Stimulated activated effector memory CD8-positive, alpha-beta T cell treated with anti-CD3 and anti-CD28 coated beads, Interleukin-12 subunit alpha, Interleukin-12 subunit beta, amount 100 ng/mL, for 72 hours (primary cell): ENCODE results near the gene SCAF8.
"Not testable (repeated sequence)": the region's sequence is repeated elsewhere in the genome, so short reads cannot be mapped to it uniquely, and the experiment has no call there.

Source experiments
- ATAC-seq: fragments of 150-1000 bp; cut with Tn5 transposase; 2 replicates; pipeline ENCODE4 v1.10.0; 2021
- DNase-seq, 2 donors: peaks; one replicate each; pipeline ENCODE4 v3.0.0; 2021 to 2022; ENCODE audit warnings: low spot score in 2 of 2
- H3K27ac Mint-ChIP-seq: one replicate; pipeline ENCODE4 v1.8.0; 2022; ENCODE audit warnings: mild to moderate bottlenecking, mixed read lengths
- H3K36me3 Mint-ChIP-seq: one replicate; pipeline ENCODE4 v1.8.0; 2022; ENCODE audit warnings: mild to moderate bottlenecking, mixed read lengths
- H3K4me1 Mint-ChIP-seq: one replicate; pipeline ENCODE4 v1.8.0; 2022; ENCODE audit warnings: mixed read lengths
- H3K4me3 Mint-ChIP-seq: one replicate; pipeline ENCODE4 v1.8.0; 2022; ENCODE audit warnings: mild to moderate bottlenecking, mixed read lengths
- H3K9me3 Mint-ChIP-seq: one replicate; pipeline ENCODE4 v1.8.0; 2022; ENCODE audit warnings: mixed read lengths

SCAF8 gene, protein sequence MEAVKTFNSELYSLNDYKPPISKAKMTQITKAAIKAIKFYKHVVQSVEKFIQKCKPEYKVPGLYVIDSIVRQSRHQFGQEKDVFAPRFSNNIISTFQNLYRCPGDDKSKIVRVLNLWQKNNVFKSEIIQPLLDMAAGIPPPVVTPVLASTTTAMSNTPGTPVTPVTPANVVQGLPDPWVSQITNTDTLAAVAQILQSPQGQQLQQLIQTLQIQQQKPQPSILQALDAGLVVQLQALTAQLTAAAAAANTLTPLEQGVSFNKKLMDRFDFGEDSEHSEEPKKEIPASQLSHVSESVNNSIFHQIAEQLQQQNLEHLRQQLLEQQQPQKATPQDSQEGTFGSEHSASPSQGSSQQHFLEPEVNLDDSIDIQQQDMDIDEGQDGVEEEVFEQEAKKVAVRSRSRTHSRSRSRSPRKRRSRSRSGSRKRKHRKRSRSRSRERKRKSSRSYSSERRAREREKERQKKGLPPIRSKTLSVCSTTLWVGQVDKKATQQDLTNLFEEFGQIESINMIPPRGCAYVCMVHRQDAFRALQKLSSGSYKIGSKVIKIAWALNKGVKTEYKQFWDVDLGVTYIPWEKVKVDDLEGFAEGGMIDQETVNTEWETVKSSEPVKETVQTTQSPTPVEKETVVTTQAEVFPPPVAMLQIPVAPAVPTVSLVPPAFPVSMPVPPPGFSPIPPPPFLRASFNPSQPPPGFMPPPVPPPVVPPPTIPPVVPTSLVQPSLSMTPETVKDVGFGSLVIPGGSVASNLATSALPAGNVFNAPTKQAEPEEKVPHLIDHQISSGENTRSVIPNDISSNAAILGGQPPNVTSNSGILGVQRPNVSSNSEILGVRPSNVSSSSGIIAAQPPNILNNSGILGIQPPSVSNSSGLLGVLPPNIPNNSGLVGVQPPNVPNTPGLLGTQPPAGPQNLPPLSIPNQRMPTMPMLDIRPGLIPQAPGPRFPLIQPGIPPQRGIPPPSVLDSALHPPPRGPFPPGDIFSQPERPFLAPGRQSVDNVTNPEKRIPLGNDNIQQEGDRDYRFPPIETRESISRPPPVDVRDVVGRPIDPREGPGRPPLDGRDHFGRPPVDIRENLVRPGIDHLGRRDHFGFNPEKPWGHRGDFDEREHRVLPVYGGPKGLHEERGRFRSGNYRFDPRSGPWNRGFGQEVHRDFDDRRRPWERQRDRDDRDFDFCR (N-terminal part only)

DNA sequence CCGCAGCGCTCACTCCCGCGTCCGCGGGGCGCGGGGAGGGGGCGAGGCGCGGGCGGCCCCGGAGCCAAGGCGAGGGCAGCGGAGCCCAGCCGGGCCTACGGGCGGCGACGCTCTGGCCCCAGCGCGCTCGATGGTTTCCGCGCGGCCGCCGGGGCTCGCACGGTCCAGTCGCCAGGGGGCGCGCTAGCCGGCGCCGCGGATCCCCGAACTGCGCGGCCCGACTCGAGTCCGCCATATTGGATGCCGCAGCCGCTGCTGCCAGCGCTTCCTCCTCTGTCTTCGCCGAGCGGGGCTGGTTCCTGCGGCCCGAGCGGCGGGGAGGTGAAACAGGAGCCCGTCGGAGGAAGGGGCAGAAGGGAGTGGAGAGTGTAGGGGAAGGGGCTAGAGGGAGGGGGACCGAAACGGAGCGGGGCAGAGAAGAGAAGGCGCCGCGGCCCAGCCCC lies at the start of gene SCAF8:
TSS of gene SCAF8 (plus strand) at position 234 of the 443 bp plus-strand sequence. CDS start 485 bp downstream, outside the sequence.
- ATAC-seq, result peak; percentile 84
- Mint-ChIP-seq H3K9me3 (no peaks in the 10 kb centered on the region), H3K4me1 (peaks cover 23% of the 10 kb centered on the region), H3K4me3 (peak within 1 kb of the TSS; percentile 84), H3K27ac (peak within 1 kb of the TSS; percentile 97), H3K36me3 (peaks cover 47% of the 10 kb centered on the region)
- peak; percentile 95 to 96 for DNase-seq

DNA sequence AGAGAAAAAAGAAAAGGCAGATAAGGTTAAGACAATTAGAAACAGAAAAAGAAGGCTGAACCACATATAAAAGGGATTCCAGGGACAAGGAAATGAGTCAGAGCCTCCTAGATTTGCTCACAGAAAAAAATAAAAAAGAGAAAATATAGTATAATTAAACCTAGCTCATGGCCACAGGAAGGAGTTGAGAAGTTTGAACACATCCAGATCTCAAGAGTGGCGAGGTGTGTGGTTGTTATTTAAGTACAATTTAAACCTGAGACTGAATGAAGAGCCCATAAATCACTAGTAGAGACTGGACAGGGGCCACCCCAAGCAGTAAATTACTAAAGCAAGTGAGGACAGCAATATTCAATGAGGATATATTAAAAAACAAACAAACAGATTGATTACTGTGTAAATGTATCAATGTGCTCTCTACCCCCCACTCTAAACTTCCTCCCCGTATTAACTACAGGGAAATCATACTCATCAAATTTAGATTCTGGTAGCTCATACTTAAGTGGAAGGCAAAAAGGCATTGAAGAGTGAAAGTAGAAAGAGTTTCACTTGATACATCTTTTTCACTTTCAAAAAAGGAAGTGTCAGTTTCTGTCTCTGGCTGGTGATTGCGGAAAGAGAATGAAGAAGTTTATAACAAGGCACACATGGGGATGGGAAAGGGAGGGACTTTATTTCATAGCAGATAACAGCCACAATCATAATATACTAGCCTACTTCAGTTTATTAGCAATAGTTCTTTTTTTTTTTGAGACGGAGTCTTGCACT lies 49.3 kb upstream of the SCAF8 start:
- Mint-ChIP-seq H3K4me1 (peaks cover 14% of the 10 kb centered on the region), H3K4me3 (no peak overlapping the region), H3K9me3 (no peaks in the 10 kb centered on the region), H3K36me3 (no peaks in the 10 kb centered on the region), H3K27ac (no peak overlapping the region)
- DNase-seq, result peak in 1 of 2 donors; percentile 26
- ATAC-seq, result peak; percentile 40

DNA sequence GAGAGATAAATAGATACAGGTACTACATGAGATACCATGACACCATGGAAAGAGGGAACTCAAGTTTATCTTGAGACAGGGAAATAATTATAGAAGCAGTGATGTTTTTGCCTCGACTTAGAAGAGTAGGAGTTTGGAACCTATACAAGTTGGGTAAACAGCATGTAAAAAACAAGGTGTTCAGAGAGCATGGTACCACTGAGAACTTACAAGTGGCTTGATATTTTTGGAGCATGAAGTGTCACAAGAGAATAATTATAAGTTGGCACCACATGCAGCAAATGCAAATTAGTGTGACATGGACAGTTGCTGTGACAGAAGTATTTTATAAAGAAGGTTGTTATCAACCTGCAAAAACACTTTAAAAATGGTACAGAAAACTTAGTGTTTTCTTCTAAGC lies 47.1 kb upstream of the SCAF8 start:
- no peak for DNase-seq
- Mint-ChIP-seq H3K4me3 (no peak overlapping the region), H3K4me1 (peaks cover 14% of the 10 kb centered on the region), H3K27ac (no peak overlapping the region), H3K36me3 (no peaks in the 10 kb centered on the region), H3K9me3 (no peaks in the 10 kb centered on the region)
- no peak for ATAC-seq

DNA sequence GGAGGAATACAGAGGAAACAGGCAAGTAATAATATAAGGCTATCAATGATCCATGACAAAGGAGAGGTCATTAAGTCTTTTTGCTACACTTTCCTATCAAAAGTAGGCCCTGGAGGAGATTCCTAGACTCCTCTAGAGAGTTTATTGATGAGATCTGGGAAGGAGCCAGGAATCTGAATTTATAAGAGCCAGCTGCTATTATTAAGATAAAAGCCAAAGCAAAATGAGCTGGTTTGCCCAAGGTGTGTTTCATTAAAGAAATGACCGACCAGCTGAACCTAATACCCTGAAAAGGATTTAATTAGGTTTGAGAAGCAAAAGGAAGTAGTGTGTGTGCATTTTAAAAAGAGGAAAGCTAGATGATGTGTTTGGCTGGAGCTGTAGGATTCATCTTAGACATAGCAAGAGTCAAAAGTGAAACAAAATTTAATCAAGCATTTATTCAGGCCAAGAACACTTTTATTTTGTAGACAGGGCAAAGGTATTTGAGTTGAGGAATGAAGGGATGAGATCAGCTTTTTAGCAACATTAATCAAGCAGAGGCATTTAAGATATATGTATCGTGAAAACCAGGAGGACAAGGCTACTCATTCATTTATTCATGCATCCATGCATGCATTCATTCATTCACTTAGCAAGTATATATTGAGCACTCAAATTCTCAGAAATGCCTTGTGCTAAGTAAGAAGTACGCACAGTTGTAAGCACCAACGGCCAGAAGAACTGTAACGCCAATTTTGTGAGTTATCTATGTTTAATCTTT lies 43.5 kb upstream of the SCAF8 start:
- DNase-seq, result no peak
- no peaks in the 10 kb centered on the region for H3K9me3 Mint-ChIP-seq
- H3K36me3 Mint-ChIP-seq, result no peaks in the 10 kb centered on the region
- no peak for ATAC-seq
- H3K4me1 Mint-ChIP-seq, result no peaks in the 10 kb centered on the region
- no peak overlapping the region for H3K4me3 Mint-ChIP-seq
- H3K27ac Mint-ChIP-seq, result no peak overlapping the region

DNA sequence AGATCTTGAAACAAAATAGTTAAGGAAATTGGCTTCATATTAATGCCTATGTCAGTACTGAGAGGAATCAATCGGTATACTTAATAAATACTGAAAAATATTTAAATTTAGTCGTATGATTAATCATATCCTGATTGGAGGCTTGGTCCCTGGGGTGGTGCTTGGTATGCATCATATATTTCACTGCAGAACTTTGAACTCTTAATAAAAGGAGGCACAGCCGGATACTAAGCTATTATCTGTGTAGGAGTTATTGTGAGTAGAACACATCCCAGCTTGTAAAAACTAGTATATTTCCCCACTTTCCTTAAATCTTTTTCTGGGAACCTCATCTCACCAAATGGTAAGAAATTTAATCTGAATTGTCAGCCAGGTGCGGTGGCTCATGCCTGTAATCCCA lies 42.4 kb upstream of the SCAF8 start:
- Mint-ChIP-seq H3K36me3 (no peaks in the 10 kb centered on the region), H3K4me1 (no peaks in the 10 kb centered on the region), H3K4me3 (no peak overlapping the region), H3K27ac (no peak overlapping the region), H3K9me3 (no peaks in the 10 kb centered on the region)
- no peak for DNase-seq
- ATAC-seq, result no peak

DNA sequence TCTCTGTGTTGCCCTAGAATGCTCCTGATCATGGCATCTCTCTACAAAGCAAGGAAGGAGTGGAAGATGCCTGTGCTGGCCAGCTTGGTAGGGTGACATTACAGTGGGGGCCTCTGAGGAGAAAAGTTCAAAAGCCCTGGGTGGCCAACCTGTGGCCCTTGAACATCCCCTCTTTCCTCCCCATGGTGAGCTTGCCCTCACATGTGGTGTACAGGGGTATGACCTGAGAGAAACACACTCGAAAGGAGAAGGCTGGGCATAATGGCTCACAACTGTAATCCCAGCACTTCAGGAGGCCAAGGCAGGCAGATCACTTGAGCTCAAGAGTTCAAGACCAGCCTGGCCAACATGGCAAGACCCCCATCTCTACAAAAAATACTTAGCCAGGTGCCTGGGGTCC lies 36.6 kb upstream of the SCAF8 start:
- H3K4me1 Mint-ChIP-seq, result no peaks in the 10 kb centered on the region
- H3K27ac Mint-ChIP-seq, result no peak overlapping the region
- DNase-seq (no peak), ATAC-seq (no peak)
- H3K9me3 Mint-ChIP-seq, result no peaks in the 10 kb centered on the region
- no peaks in the 10 kb centered on the region for H3K36me3 Mint-ChIP-seq
- H3K4me3 Mint-ChIP-seq, result no peak overlapping the region

DNA sequence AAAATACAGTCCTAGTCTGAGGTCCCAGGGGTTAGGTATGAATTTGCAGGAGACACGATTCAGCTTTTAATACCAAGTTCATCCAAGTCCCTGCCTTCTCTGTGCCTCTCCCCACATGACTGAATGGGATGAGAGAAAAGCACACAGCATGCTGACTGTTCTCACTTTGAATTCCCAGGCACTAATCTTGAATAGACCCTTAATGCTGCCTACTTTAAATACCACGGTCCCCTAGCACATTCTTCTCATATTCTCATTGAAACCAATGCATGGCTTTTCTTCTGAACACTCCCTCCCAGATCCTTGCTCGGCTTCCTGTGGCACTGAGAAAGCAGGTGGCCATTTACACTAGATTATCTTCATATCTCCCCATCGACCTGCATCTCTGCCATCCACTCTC lies 30.1 kb upstream of the SCAF8 start:
- no peak for ATAC-seq
- no peaks in the 10 kb centered on the region for H3K4me1 Mint-ChIP-seq
- H3K36me3 Mint-ChIP-seq, result no peaks in the 10 kb centered on the region
- no peak overlapping the region for H3K27ac Mint-ChIP-seq
- H3K9me3 Mint-ChIP-seq, result no peaks in the 10 kb centered on the region
- no peak for DNase-seq
- H3K4me3 Mint-ChIP-seq, result no peak overlapping the region

DNA sequence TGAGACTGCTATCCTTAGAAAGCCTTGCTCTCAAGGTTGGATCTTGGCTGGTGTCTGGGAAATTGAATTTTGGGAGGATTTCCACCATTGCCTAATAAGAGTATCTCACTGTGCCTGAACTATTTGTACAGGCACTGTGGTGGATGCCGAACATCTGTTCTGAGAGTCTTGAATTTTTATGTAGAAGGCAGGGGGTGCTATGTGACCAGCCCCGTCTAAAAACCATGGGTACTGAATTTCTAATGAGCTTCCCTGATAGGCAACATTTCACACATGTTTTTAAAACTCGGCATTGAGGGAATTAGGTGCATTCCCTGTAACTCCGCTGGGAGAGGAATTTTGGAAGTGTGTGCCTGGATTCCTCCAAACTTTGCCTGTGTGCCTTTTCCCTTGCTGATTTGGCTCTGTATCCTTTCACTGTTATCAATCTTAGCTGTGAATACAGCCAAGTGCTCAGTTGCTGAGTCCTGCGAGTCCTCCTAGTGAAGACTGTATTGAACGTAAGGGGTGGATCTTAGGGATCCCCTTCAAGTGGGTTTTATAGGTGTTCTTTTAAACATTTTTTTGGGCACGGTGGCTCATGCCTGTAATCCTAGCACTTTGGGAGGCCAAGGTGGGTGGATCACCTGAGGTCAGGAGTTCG lies 27.6 kb upstream of the SCAF8 start:
- no peak overlapping the region for H3K27ac Mint-ChIP-seq
- no peak for ATAC-seq

DNA sequence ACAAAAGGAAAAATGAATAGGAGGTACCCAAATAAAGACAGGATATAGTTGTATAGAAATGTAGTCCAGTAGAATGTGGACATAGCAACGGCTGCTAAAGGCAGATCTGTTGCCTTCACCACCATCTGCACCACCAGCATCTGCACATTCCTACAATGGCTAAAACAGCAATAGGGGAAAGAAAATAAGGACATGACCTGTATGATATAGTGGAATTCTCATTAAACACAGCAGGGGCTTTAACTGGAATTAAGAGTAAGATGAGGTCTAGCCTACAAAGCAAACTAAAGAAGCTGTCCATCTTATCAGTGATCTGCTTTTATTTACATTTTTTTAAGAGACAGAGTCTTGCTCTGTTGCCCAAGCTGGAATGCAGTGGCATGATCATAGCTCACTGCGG lies 26.8 kb upstream of the SCAF8 start:
- DNase-seq, result no peak
- H3K4me3 Mint-ChIP-seq, result no peak overlapping the region

More for the DNA sequence above, 27.6 kb upstream of the SCAF8 start:
- Mint-ChIP-seq H3K36me3 (no peaks in the 10 kb centered on the region), H3K4me1 (no peaks in the 10 kb centered on the region), H3K9me3 (no peaks in the 10 kb centered on the region), H3K4me3 (no peak overlapping the region)
- no peak for DNase-seq

DNA sequence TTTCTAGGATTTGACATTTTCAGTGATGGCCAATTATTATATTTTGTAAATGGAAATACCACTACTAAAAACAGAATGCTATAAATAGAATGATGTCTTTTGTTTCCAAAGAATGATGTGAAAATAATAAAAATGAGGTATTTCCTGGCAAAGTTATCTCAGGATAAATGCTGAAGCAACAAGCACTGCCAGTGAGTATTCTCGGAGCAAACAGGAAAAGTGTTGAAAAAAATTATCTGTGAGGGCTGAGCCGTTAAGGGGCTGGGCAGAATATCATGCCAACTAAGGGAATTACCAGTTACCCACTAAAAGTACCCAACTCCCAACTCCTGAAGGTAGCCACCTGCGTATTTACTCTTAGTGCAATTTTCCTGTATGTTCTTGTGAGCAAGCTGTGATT lies 23.6 kb upstream of the SCAF8 start:
- Mint-ChIP-seq H3K4me1 (no peaks in the 10 kb centered on the region), H3K9me3 (no peaks in the 10 kb centered on the region), H3K27ac (no peak overlapping the region), H3K36me3 (no peaks in the 10 kb centered on the region), H3K4me3 (no peak overlapping the region)
- DNase-seq, result no peak
- no peak for ATAC-seq

More for the DNA sequence above, 26.8 kb upstream of the SCAF8 start:
- Mint-ChIP-seq H3K9me3 (no peaks in the 10 kb centered on the region), H3K36me3 (no peaks in the 10 kb centered on the region), H3K27ac (no peak overlapping the region), H3K4me1 (no peaks in the 10 kb centered on the region)
- ATAC-seq, result no peak

DNA sequence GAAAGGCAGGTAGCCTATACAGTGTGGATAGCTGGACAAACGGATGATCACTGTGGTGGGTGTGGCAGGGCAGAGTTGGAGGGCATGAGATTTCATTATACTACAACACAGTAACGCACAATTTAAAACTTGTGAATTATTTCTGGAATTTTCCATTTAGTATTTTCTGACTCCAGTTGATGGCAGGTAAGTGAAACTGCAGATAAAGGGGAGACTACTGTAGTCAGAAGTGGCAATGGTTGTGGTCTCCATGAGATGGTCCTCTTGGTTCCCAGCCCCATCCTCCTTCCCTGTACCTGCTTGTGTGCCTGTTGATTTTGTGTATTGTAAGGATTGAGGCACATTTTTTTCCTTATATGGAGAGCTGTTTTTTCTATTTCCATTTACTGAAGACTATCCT lies 22.5 kb upstream of the SCAF8 start:
- Mint-ChIP-seq H3K9me3 (no peaks in the 10 kb centered on the region), H3K27ac (no peak overlapping the region), H3K36me3 (no peaks in the 10 kb centered on the region), H3K4me3 (no peak overlapping the region), H3K4me1 (no peaks in the 10 kb centered on the region)
- no peak for DNase-seq
- no peak for ATAC-seq

DNA sequence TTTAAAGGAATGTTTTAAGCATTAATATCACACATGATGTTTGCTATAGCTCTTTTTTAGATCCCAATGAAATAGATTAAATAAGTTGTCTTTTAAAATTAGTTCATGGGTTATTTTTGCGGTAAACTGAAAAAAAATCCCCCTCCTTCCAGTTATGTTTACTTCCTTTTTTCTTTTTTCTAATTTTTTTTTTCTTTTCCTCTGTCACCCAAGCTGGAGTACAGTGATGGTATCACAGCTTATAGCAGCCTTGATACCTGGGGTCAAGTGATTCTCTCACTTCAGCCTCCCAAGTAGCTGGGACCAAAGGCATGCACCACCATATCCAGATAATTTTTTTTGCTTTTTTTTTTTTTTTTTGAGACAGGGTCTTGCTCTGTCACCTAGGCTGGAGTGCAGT lies 17.8 kb upstream of the SCAF8 start:
- peaks cover 9% of the 10 kb centered on the region for H3K9me3 Mint-ChIP-seq
- no peaks in the 10 kb centered on the region for H3K4me1 Mint-ChIP-seq
- H3K4me3 Mint-ChIP-seq, result no peak overlapping the region
- no peak for DNase-seq
- H3K27ac Mint-ChIP-seq, result no peak overlapping the region
- no peak for ATAC-seq
- no peaks in the 10 kb centered on the region for H3K36me3 Mint-ChIP-seq

DNA sequence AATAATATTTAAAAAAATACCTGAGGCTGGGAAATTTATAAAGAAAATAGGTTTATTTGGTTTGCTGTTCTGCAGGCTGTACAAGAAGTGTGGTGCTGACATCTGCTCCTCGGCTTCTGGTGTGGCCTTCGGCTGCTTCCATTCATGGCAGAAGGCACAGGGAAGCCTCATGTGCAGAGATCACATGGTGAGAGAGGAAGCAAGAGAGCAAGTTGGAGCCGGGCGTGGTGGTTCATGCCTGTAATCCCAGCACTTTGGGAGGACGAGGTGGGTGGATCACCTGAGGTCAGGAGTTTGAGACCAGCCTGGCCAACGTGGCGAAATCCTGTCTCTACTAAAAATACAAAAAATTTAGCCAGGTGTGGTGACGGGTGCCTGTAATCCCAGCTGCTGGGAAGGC lies 16.9 kb upstream of the SCAF8 start:
- not testable (repeated sequence) for DNase-seq, ATAC-seq, H3K27ac Mint-ChIP-seq

DNA sequence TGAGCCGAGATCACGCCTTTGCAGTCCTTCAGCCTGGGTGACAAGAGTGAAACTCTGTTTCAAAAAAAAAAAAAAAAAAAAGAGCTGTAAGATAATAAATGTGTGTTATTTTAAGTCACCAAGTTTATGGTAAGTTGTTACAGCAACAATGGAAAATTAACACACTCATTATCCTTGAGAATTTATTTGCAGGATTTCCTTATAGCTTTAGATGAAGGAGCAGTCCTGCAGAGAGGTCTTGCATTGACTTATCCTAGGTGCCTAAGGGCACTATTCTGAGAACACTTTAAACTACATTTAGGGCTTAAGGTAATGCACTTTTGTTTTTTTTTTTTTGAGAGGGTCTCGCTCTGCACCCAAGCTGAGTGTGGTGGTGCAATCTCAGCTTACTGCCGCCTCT lies 13.8 kb upstream of the SCAF8 start:
- Mint-ChIP-seq H3K27ac (no peak overlapping the region), H3K4me3 (no peak overlapping the region), H3K36me3 (no peaks in the 10 kb centered on the region), H3K9me3 (peaks cover 9% of the 10 kb centered on the region), H3K4me1 (no peaks in the 10 kb centered on the region)
- ATAC-seq, result no peak
- no peak for DNase-seq

More for the DNA sequence above, 16.9 kb upstream of the SCAF8 start:
- H3K9me3 Mint-ChIP-seq, H3K4me1 Mint-ChIP-seq, H3K36me3 Mint-ChIP-seq, H3K4me3 Mint-ChIP-seq: not testable (repeated sequence)
